AG20443 (cell line): ENCODE results near the gene AP2A1.
"Not testable (repeated sequence)": the region's sequence is repeated elsewhere in the genome, so short reads cannot be mapped to it uniquely, and the experiment has no call there.

Experiments used
- DNase-seq: peaks from one replicate; pipeline ENCODE4 v3.0.0; 2012; ENCODE audit warnings: low spot score, mixed read lengths

AP2A1 gene

GRCh38 chr19:49766930-49767299 is at the start of gene AP2A1:
TSS of gene AP2A1 (plus strand) at chr19:49767001. CDS start at chr19:49767134, 133 bp downstream.
- DNase-seq: no peak

DNA sequence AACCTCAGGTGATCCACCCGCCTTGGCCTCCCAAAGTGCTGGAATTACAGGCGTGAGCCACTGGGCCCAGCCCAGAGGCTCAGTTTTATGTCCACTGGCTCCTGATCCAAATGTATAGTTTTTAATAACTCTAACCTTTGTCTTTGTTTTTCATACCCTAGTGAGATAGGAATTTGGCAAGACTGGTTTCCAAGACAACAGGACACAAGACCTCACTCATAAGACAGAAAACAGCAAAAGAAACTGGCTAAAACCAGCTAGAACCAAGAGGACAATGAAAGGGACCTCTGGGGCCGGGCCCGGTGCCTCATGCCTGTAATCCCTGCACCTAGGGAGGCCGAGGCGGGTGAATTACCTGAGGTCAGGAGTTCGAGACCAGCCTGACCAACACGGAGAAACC is 48.3 kb upstream of the AP2A1 start:
- no peak for DNase-seq

- no peak for DNase-seq
These were observed 47.8 kb upstream of the AP2A1 start for GRCh38 chr19:49718991-49719390.

DNA sequence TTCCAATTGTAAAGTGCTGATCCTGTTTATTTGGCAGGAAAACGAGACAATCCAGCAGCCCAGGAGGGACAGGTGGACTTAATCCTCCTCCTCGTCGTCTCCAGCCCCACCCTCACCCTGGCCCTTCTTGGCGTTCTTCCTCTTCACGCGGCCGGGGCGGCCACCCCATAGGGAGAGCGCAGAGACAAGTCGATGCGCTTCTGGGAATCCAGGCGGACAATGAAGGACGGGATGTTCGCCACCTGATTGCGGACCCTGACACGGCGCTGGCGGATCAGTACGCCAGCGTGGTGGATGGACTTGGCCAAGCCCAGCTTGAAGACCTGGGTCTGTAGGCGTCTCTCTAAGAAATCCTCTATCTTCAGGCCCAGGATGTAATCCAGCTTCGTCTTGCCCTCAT is 47.4 kb upstream of the AP2A1 start:
- DNase-seq: not testable (repeated sequence)

- DNase-seq: peak; percentile 62
These were observed 39.4 kb upstream of the AP2A1 start for GRCh38 chr19:49727217-49728030.

DNA sequence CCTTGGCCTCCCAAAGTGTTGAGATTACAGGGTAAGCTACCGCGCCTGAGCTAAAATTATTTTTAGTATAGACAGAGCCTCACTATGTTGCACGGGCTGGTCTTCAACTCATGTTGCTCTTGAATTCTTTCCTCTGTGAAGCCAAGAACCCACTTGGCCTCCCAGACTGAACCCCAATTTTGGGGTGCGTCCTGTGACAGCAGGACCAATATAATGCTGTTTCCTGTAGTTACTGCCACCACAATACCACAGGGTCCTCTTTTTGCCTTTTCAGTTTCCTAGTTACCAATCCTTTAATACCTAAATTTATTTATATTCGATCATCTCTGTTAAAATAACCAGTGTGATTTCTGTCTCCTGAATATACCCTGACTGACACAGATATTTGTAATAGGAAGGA is 36.6 kb upstream of the AP2A1 start:
- no peak for DNase-seq

GRCh38 chr19:49738268-49738667 is 28.5 kb upstream of the AP2A1 start:
- DNase-seq: no peak

- DNase-seq: no peak
These were observed 27.7 kb upstream of the AP2A1 start for GRCh38 chr19:49739098-49739497.

DNA sequence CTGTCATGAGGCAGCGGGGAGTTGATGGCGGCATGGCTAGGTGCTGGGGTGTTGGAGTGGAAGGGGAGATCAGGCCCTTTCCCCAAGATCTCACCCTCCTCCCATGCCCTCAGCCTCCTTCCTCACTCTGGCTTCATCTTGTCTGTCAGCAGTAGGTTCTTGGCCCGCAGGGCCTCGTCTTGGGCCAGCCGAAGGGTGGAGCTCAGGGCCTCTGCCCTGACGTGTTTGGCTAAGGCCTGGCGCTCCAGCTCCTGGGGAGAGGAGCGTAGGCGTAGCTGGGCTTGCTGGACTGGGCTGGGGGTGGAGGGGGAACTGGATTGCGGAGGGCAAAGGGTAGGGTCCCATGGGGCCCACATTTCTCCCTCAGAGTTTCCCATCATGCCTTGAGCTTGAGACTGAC is 26.9 kb upstream of the AP2A1 start:
- DNase-seq: no peak

DNA sequence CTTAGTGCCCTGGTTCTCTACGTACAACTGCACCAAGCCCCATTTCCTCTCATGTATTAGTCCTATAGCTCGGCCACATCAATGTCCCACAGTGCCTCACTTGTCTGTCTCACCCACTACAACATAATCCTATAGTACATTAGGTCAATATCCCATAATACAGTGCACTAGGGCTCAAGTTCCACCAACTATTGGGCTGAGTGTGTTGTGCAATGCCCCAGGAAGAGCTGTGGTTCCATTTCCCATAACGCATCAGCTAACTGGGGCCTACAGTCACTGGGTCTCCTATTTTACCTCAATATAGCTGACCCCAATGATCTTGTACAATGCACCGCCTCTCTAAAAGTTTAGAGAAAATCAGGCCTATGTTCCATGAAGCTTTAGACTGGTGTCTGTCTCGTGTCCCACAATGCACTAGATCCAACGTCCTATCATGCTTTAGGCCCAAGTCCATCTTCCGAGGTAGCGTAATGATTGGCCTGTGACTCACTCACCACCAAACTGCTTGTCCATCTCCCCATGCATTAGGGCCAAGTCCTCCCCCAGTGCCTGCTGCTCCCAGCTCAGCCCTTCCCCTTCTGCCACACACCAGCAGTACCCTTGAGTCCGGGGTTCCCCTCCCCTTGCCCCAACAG is 25.5 kb upstream of the AP2A1 start:
- DNase-seq: no peak

DNA sequence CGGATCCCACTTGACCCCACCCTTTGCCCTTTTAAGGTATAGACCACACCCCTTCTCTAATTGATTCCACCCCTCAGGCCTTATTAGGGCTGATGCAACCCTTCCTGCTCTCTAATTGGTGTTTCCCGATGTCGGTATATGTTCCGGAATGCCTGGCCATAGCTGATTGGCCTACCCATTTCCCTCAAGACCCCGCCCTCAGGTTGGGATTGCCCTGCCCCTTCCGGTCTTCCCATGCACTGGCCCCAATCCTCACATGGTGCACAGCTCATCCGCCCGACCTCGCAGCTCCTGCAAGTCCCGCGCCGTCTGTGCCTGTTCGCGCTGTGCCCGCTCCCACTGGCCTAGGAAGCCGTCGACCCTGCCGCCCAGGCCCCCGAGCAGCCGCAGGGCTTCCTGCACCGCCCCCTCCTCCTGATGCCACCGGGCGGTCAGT is 21.8 kb upstream of the AP2A1 start:
- DNase-seq: no peak

DNA sequence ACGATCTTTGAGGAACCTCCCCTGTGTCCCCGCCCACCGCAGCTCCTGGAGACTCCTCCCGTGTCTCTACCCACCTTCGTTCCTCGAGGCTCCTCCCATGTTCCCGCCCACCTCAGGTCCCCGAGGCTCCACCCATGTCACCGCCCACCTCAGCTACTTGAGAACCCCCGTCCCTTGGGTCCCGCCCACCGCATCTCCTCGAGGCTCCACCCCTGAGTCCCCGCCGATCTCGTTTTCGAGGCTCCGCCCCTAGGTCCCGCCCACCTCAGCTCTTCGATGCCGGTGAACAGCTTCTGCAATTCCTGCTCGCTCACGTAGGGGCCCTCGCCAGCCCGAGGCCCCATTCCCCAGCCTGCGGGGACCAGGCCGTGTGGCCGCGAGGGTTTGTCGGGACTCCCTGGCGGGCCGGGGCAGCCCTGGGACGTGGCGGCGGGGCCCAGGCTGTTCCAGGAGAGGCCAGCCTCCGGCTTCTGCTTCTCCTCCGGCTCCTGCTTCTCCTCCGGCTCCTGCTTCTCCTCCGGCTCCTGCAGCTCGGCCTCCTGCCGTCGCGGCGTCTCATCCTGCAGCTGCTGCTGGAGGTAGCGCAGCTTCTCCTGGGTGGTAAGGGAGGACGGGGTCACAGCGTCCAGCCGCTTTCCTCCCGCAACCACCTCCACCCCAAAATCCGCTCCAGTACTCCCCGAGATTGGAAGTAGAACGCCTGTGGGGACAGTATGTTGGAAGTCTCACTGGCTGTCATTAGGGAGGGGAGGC is 20.4 kb upstream of the AP2A1 start:
- peak; percentile 86 for DNase-seq

GRCh38 chr19:49749055-49749716 is 17.6 kb upstream of the AP2A1 start:
- peak; percentile 37 for DNase-seq

DNA sequence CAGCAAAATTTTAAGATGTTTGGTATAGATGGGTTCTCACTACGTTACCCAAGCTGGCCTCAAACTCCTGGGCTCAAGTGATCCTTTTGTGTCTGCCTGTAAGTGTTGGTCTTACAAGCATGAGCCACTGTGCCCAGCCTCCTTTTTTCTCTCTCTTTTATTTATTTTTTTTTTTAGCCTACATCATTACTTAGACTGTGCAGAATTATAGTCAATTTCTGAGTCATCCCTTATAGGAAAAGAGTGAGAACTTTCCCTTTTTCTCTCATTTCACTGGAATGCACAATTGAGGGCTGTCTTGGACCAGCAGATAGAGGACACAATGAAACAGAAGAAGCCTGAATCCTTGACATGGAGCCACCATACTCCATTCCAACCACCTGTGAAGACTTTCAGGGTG is 17.0 kb upstream of the AP2A1 start:
- no peak for DNase-seq

GRCh38 chr19:49752701-49753100 is 14.1 kb upstream of the AP2A1 start:
- DNase-seq: no peak

GRCh38 chr19:49755956-49756355 is 10.8 kb upstream of the AP2A1 start:
- DNase-seq: no peak

DNA sequence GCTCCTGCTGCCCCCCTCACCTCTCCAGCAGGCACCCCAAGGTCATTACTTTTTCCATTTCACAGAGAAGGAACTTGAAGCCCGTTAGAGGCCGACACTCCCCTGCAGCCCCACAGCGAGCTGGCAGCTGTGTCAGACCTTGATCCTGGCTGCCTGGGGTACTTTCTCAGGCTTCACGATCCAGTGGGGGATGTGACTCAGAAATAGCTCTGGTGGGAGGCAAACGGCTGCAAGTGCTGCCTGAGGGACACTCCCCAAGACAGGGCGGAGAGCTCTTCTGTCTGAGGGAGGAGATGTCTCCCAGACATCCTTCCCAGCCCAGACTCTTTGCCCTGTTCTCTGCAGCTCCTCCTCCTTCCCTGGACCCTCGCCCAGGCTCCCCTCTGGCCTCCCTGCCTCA is 8.5 kb upstream of the AP2A1 start:
- DNase-seq: peak; percentile 74

GRCh38 chr19:49761249-49761624 is 5.6 kb upstream of the AP2A1 start:
- DNase-seq: no peak

- no peak for DNase-seq
These were observed 5.0 kb upstream of the AP2A1 start for GRCh38 chr19:49761625-49762311.

DNA sequence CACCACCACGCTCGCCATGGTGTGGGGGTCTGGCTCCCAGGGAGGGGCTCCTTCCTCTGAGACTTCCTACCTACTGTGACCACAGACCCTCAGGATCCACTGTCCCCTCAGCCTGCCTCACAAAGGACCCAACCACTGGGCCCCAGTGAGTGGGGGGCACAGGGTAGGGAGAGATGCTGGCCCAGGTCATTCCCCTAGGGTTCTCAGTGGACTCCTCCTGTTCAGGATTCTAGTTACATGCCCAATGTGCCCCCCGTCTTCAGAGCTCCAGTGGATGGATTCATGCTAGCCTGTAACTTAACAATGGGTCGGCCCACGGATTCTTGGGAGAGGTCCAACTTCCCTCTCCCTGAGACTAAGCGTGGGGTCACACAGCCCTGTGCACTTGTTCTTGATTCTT is 3.6 kb upstream of the AP2A1 start, which contains the start of gene TSKS:
Gene TSKS (minus strand): TSS at position 77 of the 400 bp plus-strand sequence. CDS start 59 bp downstream, at position 18.
- no peak for DNase-seq

- DNase-seq: no peak
These were observed 2.5 kb upstream of the AP2A1 start for GRCh38 chr19:49764341-49764740.
